ENCODE results near the gene RESF1. TPM values are rescaled to one million over a fixed set of nuclear protein-coding genes. Genes with fewer than 3 reads are reported as not detected.

Gene RESF1
- total RNA-seq, 1 experiment from 2014 or later: 172 TPM

GRCh38 chr12:31959701-31960391 is 631 bp downstream of the RESF1 start:
- H3K36me3 Mint-ChIP-seq (ENCODE audit: insufficient read depth in 1 of 3, low read depth in 3 of 3): peaks cover 39 to 55% (median 41%) of the 10 kb centered on the region in 3 experiments
- peak overlapping the region in 2 of 3 experiments; percentile 95; a peak in 5 of 7 replicates for H3K27ac Mint-ChIP-seq
- H2AFZ ChIP-seq (ENCODE audit: low read length): no peak overlapping the region

More at GRCh38 chr12:31959701-31960391, 631 bp downstream of the RESF1 start:
- Histone ChIP-seq H4K91ac (ENCODE audit: insufficient read length, low read depth, low read length) (no peak overlapping the region), H3K14ac (ENCODE audit: insufficient read depth, low read length) (peak overlapping the region; percentile 92), H3K27ac (ENCODE audit: insufficient read length, low read depth, low read length) (no peak overlapping the region), H2BK120ac (ENCODE audit: low read depth, low read length, poor library complexity, severe bottlenecking) (no peak overlapping the region), H3K9ac (ENCODE audit: extremely low read depth, insufficient read length, low read length) (peak overlapping the region; percentile 83), H3K4me2 (ENCODE audit: insufficient read depth, insufficient read length, low read length) (peak overlapping the region; percentile 95), H3K27me3 (ENCODE audit: insufficient read depth, low read length) (no peaks in the 10 kb centered on the region), H3K18ac (ENCODE audit: insufficient read length, low read depth, low read length) (peak overlapping the region; percentile 88), H4K8ac (replicated peaks; ENCODE audit: insufficient read length, low read depth, low read length) (no peak overlapping the region), H3K56ac (ENCODE audit: insufficient read length, low read depth, low read length) (no peak overlapping the region), H4K5ac (ENCODE audit: insufficient read length, low read depth, low read length) (no peak overlapping the region), H3T11ph (ENCODE audit: low read length) (no peak overlapping the region), H3K4ac (ENCODE audit: low read depth, low read length) (no peak overlapping the region), H3K9me3 (ENCODE audit: control insufficient read depth, low read depth, low read length) (no peaks in the 10 kb centered on the region), H3K23ac (ENCODE audit: insufficient read length, low read depth, low read length) (no peak overlapping the region), H3K79me2 (ENCODE audit: insufficient read depth, low read length) (peaks cover 36% of the 10 kb centered on the region; the same call in 1 of the 2 replicates), H3K4me1 (ENCODE audit: insufficient read depth, low read length) (peaks cover 4% of the 10 kb centered on the region), H2BK20ac (ENCODE audit: low read depth, low read length, poor library complexity, severe bottlenecking) (no peak overlapping the region), H3K79me1 (ENCODE audit: insufficient read depth, low read depth, low read length, poor library complexity, severe bottlenecking) (no peaks in the 10 kb centered on the region), H2BK5ac (ENCODE audit: insufficient read length, low read length) (no peak overlapping the region), H2BK12ac (ENCODE audit: insufficient read length, low read depth, low read length) (no peak overlapping the region), H2AK5ac (ENCODE audit: insufficient read length, low read length) (no peak overlapping the region), H2BK15ac (ENCODE audit: low read depth, low read length) (no peak overlapping the region), H3K23me2 (ENCODE audit: insufficient read length, low read depth, low read length, poor library complexity, severe bottlenecking) (peaks cover 6% of the 10 kb centered on the region), H4K20me1 (ENCODE audit: control insufficient read depth, insufficient read depth, insufficient read length) (no peaks in the 10 kb centered on the region)
- no CpG with 5 or more reads among the region's 47 CpGs for WGBS (ENCODE audit: extremely low coverage, insufficient read length, low lambda C conversion rate)
- Mint-ChIP-seq H3K4me3 (peak overlapping the region; percentile 96 to 97), H3K9me3 (peaks cover 4 to 13% of the 10 kb centered on the region in 2 experiments), H3K4me1 (peaks cover 41 to 48% of the 10 kb centered on the region in 2 experiments), H3K27me3 (ENCODE audit: low read depth) (no peaks in the 10 kb centered on the region; the same call in 1 of the 2 replicates)
- no peak for DNase-seq
- TF ChIP-seq, protein P1, sequence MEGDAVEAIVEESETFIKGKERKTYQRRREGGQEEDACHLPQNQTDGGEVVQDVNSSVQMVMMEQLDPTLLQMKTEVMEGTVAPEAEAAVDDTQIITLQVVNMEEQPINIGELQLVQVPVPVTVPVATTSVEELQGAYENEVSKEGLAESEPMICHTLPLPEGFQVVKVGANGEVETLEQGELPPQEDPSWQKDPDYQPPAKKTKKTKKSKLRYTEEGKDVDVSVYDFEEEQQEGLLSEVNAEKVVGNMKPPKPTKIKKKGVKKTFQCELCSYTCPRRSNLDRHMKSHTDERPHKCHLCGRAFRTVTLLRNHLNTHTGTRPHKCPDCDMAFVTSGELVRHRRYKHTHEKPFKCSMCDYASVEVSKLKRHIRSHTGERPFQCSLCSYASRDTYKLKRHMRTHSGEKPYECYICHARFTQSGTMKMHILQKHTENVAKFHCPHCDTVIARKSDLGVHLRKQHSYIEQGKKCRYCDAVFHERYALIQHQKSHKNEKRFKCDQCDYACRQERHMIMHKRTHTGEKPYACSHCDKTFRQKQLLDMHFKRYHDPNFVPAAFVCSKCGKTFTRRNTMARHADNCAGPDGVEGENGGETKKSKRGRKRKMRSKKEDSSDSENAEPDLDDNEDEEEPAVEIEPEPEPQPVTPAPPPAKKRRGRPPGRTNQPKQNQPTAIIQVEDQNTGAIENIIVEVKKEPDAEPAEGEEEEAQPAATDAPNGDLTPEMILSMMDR (conservative IDR thresholded peaks at IDR 0.05): no peak
